Fibroblast of skin of scalp (primary cell): Measurements from ENCODE around the gene ITIH1.

Experiments
- DNase-seq: peaks from one replicate; pipeline ENCODE4 v3.0.0-alpha.2; 2013

ITIH1 gene

DNA sequence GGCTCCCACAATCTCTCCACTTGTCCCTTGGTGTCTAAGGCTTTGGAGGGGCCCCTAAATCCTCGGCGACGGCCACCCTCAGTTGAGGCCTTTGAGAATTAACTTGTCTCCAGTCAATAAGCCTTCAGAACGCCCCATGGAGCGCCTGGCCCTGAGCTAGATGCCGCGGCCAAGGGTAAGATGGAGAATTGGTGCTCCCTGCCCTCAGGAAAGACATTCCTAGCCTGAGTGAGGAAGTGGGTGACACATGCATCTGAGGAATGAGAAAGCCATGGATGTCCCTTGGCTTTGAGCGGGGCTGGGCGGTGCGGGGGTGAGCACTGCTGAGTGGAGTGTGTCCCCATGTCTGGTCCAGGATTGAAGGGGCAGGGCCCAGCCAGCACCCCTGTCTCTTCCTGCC lies 39.8 kb downstream of the ITIH1 start:
- no peak for DNase-seq

DNA sequence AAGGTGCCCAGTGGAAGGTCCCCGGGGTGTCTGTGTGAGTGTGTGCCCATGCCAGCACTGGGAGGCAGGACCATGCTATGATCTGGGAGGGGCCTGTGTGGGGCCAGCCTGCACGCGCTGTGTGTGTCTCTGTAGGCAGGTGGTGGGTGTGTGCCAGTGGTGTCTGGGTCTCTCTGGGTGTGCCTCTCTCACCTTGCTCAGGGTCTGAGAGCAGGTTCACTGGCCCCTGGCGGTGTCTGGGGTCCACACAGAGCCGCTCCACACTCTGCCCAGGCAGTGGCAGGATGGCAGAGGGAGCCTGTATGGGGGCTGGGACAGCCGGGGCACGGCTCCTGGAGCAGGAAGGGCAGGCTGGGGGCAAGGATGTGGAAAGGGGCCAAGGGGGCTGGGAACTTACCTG lies 40.5 kb downstream of the ITIH1 start:
- no peak for DNase-seq

DNA sequence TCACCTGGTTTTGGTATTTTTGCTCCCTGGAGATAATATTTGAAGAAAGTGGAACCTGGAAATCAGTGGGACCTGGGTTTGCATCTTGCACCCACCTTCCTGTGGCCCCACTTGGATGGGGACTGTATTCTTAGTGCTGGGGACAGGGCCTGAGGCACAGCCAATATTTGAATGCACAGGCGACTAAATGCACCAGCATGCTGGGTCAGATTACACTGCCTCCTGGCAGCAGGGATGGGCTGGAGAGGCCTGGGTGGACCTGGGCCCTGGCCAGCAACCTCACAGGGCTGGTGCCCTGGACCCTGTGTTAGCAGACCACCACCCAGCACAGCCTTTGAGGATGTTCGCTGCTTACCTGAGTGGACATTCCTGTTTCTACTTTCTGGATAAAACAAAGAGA lies 42.5 kb downstream of the ITIH1 start:
- DNase-seq, result no peak

DNA sequence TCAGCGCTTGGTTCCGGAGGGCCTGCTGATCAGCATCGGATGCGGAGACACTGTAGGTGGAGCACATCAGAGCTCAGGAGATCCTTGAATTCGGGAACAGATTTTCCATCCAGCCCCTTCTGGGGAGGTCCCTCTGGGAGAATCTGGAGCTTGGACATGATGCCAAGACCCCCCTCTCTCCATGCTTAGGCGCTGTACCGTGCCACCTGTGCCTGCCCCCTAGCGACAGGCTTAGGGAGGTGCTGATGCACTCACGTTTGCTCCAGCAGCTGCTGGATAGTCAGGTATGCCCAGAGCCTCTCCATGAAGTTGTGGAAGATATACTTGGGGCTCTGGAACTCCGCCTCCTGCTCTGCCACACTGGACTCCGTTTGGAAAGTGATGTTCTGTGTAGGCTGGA lies 43.3 kb downstream of the ITIH1 start:
- peak; percentile 30 for DNase-seq

DNA sequence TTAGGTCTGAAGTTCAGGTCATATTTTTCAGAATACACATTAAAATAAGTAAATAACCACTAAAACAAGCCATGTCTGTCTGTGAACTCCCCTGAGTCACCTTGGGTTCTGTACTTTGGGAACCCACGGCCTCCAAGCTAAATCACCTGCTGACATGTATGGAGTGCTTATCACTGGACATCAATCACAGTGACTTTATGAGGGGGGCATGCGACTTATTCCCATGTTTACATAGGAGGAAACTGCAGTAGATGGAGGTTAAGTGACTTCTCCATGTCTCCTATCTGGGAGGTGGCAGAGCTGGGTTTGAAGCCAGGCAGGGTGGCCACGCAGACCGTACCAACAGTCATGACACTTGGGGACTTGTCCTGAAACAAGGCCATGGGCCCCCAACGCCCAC lies 45.0 kb downstream of the ITIH1 start:
- DNase-seq, result no peak

DNA sequence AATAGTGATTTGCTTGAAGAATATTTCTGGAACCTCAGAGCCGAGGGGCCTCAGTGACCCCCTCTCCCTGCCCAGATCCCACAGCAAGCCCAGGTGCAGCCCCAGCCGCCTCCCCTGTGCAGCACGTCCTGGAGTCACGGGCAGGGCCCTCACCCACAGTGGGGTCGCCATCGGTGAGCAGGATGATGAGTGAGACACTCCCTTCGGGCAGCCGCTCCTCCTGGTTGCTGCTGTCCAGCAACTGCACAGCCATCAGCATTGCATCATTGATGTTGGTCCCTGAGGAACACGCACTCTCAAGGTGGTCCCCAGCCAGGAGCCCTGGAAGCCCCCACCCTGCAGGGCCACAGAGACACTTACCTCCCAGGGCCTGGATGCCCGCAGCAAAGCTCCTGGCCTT lies 46.6 kb downstream of the ITIH1 start:
- DNase-seq, result no peak

DNA sequence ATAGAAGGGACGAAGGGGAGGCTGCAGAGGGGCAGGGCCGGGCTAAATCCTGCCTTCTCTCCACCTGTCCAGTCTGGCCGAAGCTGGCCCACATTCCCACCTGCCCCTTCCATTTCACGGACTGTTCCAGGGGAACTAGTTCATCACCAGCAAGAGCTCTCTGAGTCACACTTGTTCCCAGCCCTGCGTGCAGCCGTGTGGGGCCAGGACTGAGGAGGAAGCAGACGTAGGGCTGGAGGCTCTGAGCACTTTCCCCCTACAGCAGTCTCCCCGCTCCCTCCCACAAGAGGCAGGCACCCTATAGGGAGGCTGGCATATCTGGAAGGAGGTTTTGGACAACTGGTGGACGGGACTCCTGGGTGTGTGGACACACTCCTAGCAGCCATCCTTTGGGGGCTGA lies 50.0 kb downstream of the ITIH1 start:
- DNase-seq, result peak; percentile 27

DNA sequence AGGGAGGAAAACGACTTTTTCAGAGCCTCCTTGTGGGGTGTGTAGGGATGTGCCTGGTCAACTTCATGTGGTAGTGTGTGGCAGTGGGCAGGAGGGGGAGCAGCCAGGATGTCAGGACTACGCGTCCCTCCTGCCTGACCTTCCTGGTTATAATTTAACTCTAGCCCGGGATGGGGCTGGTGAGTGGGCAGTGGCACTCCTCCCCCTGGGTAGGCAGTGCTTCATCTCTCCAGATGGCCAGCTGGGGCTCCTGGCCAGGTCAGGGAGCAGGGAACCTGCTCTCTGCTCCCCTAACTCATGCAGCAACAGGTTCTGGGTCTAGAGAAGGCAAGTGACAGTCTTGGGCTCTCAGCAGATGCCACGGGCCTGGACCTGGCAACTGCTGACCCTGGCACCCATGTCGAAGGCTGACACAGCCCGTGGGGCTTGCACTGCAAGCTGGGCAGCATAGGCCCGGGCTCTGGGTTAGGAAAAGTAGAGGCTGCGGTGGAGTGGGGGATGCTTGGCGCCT lies 50.5 kb downstream of the ITIH1 start:
- DNase-seq, result no peak

DNA sequence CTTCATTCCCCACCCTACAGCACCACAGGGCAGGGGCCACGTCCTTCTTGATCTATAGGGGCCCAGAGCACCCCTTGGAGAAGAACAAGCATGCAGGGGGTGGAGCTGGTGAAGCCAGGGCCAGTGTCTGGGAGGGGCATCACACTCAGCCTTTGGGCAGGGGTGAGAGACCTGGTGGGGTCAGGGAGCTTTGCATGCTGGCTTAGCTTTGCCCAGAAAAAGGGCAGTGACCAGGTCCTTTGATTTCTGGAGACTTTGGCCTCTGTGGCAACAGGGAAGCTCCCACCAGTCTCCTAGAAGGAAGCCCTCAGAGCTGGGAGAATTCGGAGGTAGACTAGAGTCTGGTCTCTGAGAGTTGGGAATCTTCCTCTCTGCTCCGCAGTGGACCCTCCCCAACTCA lies 52.1 kb downstream of the ITIH1 start:
- no peak for DNase-seq

DNA sequence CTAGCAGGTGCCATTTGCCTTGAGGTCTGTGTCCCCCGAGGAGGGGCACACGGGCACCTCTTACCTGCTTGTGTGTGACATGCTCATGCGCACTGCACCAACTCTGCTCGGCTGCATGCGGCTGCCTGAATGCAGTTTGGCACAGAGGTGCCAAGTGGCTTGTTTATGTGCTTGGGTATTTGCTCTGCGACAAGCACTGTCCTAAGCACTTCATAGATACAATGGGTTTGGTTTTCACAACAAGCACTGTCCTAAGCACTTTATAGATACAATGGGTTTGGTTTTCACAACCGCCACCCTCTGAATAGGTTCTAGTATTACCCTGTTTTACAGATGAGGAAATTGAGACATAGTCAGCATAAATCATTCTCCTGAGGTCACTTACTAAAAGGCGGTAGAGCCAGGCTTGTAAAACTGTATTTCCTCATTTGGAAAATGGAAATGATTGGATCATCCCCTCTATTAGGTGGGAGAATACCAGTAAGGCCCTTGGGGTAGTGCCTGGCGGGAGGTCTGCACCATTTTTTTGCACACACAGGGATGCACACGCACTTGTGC lies 52.6 kb downstream of the ITIH1 start:
- DNase-seq, result no peak

DNA sequence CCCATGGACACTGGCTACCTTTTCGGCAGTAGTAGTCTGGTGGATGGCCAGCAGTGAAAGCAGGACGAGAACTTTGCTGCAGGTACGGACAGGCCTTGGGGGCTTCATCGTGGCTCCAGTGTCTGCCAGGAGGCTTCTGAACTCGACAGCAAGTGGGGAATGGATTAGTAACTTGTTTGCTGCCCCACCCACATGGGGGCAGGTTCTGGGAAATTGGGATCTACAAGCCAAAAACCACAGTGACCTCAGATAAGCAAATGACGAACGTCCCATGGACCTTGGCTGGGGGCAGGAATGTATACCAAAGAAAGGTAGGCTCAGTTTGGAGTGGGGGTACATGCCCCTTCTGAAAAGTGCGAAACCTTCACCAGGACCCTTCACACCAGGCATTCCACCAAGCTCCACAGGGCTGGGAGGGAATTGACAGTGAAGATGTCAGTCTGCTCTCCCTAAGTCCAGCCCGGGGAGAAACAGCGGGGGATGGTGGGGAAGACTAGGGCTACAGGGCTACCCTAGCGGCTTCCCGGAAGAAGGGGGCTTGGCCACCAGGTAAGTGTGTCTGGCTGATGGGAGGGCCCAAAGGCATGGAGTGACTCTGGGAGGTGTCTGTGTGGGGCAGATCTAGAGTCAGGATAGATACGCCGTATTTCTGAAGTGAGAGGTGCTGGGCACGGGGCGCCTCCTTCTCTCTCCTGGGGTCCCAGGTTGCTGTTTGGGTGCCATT lies 53.3 kb downstream of the ITIH1 start, which contains the start of gene ITIH4:
ITIH4 (minus strand) TSS at position 138 of the 724 bp plus-strand sequence; CDS start at position 108, 30 bp downstream.
- no peak for DNase-seq

DNA sequence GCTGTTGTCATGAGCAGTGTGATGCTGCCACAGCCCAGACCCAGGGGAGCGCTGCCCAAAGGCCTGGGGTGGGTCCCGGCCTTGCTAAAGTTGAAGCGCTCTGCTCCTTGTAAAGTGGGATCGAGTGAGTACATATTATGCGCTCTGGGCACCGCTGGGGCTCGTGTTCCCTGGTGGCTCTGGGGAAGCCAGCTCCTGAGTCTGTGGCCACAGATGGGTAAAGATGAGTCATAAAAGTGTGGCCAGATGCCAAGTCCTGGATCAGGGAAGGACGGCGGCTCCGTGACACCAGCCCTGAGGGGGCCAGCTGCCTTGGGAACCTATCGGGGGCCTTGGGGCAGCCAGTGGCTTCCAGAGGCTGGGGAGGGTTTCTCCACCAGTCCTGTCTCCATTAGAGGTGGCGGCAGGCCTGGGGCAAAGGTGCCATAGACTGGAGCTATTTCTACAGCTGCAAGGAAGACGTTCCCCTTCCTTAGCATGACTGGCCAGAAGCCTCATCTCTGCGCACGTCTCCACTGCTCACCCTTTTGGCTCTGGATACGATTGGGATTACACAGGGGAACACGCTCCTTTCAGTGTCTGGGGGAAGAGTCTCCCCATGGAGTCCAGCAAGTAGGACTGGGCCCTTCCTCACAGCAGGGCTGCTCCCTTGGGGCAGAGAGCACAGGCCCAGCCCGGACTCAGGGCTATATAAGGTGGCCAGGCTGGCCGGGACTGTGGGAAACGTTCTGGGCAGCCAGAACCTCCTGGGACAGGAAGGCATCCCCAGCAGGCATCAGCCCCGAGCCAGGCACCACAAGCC lies 54.3 kb downstream of the ITIH1 start:
- peak; percentile 83 for DNase-seq

DNA sequence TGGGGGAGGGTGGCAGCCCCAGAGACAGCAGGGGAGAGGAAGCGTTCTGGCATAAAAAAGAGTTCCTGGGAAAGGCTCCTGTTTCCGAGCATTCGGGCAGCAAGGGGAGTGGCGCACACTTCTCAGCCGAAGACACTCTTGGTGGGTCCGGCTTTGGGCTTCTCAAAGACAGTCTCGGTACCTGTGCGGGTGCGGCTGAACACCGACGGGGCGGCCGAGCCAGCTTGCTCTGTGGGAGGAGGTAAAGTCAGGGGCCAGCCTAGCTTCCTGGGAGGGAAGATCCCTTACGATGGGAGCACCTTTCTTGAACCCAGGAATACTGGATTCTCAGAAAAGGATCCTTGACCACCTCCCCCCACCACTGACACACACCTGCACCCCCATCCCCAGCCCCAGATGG lies 55.8 kb downstream of the ITIH1 start:
- no peak for DNase-seq

DNA sequence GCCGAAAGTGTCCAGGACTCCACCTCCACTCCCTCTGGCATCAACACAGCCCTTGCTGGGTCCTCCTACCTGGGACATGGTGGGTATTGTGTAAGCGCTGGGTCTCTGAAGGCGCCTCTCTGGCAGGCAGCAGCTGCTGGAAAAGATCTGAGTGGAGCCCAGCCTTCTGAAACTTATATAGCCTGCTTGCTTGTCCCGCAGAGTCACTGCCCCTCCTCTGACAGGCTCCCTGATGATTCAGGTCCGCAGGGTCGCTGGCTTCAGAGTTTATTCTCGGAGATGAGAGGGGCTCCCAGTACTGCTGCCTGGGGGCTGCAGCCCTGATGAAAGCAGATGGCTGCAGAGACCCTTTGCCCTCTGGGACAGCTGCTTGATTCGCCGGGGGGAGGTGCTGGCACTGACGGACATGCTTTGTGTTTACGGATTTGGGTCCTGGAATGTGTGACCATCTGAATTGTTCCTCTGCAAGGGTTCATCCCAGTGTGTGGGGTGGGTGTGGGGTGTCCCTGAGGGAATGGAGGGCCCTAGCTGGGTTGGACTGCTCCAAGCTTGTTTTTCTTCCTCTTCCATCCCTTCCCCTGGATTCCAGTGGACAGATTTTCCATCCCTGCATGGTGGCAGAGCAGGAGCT lies 57.6 kb downstream of the ITIH1 start, which contains the start of gene MUSTN1:
MUSTN1 (minus strand) TSS at position 149 of the 631 bp plus-strand sequence; CDS start at position 78, 71 bp downstream.
- peak; percentile 33 for DNase-seq

DNA sequence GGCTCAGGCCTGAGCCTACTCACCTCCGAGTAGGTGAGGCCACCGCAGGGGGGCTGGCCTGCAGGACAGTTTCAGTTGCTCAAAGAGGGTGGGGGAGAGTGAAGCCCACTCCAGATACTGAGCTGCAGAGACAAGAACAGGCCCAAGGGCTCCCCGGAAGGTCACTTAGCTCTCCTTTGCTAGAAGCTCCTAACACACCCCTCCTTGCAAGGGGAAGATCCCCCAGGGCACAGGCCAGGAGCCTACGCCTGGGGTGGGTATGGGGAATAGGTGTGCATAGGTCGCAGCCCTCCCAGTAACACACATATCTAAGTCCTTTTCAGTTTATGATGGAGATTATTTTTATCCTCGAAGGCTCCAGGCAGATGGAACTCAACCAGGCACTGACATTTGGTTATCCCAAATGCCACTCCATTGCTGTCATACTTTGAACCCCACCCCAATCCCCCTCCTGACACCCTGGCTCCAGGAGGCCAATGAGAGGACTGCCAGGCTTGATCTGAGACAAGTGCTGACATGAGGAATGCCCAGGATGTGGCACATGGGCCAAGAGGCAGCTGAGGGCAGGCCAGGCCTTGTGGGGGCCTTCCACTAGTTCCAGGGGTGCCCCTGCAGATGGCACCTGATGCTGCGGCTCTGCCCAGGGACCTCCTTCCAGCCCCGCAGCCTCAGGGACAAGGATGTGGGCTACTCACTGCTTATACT lies 58.5 kb downstream of the ITIH1 start:
- no peak for DNase-seq

DNA sequence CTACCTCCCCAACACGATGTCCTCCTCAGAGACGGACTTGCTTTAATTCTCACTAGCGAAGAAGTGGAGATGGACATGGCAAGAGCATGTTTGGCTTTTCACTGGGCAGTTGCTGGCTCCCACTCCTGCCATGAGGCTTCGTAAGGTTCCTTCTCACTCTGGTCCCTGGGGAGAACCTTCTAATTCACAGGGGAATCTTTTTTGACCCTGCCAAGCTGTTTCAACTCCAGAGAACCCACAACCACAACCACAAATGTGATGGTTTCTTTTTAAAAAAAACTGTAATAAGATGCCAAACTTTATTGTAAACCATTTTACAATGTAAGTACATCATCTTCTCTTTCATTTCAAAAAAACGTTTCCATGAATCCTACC lies 59.1 kb downstream of the ITIH1 start:
- DNase-seq, result no peak

DNA sequence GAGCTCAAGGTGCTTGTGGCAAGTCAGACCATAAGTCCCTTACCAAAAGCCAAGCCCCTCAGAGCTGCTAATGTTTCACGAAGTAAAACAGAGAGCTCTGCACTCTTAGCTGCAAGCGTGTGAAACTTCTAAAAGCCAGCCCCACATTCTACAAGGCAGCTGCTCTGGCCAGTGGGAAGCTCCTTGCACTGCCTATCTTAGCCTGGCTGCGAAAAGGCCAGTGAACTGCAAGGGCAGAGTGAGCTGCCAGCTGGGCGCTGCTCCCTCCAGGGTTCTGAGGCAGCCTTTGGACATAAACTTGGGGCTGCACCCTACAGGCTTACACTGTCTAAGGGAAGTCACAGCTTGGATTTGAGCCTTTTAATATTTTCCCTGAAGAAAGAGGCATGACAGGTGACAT lies 59.6 kb downstream of the ITIH1 start:
- no peak for DNase-seq

DNA sequence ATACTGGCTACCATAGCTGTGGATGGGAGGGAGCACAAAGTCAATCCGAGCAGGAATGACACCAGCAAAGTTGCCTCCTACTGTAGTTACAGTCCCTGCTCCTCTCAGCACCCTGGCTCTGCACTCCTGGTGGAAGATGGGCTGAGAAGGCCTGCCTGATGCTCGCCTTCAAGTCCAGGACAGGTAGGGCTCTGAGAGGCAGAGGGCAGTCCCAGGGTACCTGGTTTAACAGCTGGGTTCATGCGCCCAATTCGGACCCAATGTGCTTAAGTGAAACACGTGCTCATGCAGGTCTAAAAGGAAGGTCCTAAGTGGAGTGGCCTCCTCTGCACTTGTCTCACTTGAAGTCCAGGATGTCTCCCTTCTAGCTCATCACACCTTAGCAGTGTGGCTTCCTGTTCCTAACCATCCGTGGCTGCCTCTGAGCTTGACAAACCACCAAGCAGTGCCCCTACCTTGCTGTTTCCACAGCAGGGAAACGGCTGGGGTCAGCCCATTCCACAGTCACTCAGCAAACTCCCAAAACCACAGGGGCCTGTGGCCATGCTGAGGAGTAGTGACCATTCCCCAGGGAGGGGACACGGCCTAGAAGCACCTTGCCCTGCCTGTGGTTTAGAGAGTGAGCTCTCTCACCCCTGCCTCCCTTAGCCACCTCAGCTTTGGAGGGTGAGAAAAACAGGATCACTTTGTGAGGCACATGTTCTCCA lies 61.3 kb downstream of the ITIH1 start:
- DNase-seq, result no peak

DNA sequence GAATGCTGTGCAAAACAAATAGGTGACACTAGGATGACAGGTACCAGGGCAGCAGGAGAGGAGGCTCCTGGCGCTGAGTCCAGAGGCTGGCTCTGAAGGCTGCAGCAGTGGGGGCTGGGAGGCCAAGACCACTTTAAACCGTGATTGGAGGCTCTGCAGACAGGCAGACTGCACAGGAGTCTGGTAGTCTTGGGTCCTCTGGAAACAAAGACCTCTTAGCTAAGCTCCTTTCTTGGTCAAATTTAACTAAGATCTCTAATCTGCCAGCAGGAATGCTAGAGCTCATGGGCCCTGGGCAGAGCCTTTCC lies 61.8 kb downstream of the ITIH1 start:
- no peak for DNase-seq

DNA sequence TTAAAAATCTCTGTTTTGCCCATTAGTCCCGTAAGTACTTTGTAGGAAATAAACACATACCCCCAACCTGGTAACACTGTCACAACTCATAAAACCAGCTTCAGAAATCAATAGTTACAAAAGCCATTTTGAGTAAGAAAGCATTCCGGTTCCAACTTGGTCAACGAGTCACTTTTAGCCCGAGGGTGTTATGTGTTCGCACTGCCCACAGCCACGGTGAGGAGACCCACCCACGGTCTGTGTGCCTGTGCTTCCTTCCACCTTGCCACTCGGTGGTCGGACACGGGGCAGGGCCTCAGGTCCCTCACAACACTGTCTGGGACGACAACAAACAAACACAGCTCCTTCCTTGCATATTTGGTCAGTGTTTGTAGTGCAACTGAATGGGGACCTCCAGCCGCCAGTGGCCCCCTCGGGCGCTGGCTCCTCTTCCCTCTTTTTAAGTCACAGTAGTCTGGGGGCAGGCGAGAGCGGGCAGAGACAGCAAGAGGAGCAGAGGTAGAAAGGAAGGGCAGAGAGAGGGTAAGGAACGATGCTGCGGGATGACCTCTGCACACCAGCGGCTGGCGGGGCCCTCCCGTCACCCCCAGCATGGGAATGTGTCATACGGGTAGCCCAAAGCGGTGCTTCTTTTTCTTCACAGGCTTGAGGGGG lies 62.6 kb downstream of the ITIH1 start:
- DNase-seq, result no peak
